Stimulated activated CD8-positive, alpha-beta memory T cell treated with anti-CD3 and anti-CD28 coated beads, Interleukin-12 subunit alpha, Interleukin-12 subunit beta, amount 100 ng/mL, for 24 hours (primary cell): ENCODE results near the gene CTAGE4.
"Not testable (repeated sequence)": the region's sequence is repeated elsewhere in the genome, so short reads cannot be mapped to it uniquely, and the experiment has no call there.

Source experiments
- DNase-seq: peaks from one replicate; pipeline ENCODE4 v3.0.0-alpha.2; 2020; ENCODE audit errors: extremely low read depth

The CTAGE4 gene

GRCh38 chr7:144217200-144217599 lies 33.9 kb downstream of the CTAGE4 start:
- not testable (repeated sequence) for DNase-seq

GRCh38 chr7:144218581-144218980 lies 35.3 kb downstream of the CTAGE4 start:
- DNase-seq = not testable (repeated sequence)

DNA sequence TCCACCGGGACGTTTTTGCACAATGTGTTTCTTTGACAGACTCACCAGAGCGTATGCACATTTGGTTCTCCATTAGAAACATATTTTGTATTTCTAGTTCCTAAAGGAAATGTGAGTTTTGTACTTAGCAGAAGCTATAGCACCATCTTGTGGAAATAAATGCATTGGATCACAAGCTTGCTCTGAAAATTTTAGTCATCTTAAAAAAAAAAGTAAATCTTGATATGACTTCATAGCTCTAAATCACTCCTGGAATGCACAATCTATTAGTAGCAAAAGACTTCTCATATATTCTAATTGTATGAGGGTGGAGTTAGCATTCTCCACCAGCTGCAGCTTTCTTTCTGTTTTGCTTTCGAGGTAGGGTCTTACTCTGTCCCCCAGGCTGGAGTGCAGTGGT lies 35.9 kb downstream of the CTAGE4 start:
- DNase-seq = not testable (repeated sequence)

DNA sequence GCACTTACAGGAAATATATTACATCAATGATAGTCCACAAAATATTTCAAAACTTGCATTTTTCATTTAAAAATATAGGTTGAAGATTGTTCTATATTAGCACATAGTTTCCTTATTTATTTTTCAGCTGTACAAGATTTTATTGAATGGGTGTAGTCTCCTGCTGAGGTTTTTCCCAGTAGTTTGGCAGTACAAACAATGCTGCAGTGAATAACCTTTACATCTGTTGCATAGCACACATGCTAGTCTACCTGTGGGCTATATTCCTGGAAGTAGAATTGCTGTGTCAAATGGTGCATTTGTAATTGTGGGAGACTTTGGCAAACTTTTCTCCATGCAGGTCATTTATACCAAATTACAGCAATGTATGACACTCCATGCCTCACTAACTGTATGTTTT lies 37.3 kb downstream of the CTAGE4 start:
- not testable (repeated sequence) for DNase-seq

GRCh38 chr7:144223675-144224074 lies 40.4 kb downstream of the CTAGE4 start:
- not testable (repeated sequence) for DNase-seq

GRCh38 chr7:144226866-144227265 lies 43.6 kb downstream of the CTAGE4 start:
- DNase-seq = not testable (repeated sequence)

DNA sequence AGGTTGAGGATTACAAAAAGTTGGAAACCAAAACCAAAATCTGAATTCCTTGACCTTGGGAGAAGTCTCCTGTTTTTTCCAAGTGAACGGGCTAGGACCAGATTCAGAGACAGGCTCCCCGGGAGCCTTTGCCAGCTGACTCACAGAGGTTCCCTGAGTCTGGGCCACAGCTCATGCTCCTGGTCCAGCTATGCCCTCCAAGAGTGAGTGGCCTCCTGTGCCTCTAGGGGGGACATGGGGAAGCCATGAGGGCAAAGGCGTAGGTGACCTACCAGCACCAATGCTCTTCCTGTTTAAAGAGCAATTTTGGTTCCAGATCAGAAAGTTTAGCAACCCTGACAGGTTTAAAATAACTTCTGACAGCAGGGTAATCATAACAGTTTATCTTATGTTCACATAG lies 45.5 kb downstream of the CTAGE4 start:
- DNase-seq = not testable (repeated sequence)

GRCh38 chr7:144231027-144231426 lies 47.8 kb downstream of the CTAGE4 start:
- DNase-seq = not testable (repeated sequence)

- not testable (repeated sequence) for DNase-seq
These were observed 49.8 kb downstream of the CTAGE4 start for GRCh38 chr7:144233039-144233438.
